Airway epithelial cell (primary cell): Measurements from ENCODE around the gene MMP25. TPM values are rescaled to one million over a fixed set of nuclear protein-coding genes. Genes with fewer than 3 reads are reported as not detected.

Source experiments
- total RNA-seq: library from RNA; depleted of rRNA; stranded (reverse); fragments of >200 nt; gene quantifications from 2 replicates; pipeline ENCODE4 v1.2.3, GENCODE V29; 2015

MMP25 gene
- 0.46 and 0.56 TPM in 2 replicates for total RNA-seq

GRCh38 chr16:3045758-3046640 lies at the start of gene MMP25:
MMP25 (plus strand) TSS chr16:3046561; CDS start chr16:3046918, 357 bp downstream.

GRCh38 chr16:3012828-3013420 lies 33.4 kb upstream of the MMP25 start, which contains the start of gene CLDN9:
CLDN9 (plus strand) TSS chr16:3012923; CDS start chr16:3013363, 440 bp downstream.

GRCh38 chr16:3017794-3018506 lies 28.4 kb upstream of the MMP25 start, which contains the start of gene CLDN6:
CLDN6 (minus strand) TSS chr16:3018183; CDS start chr16:3016021, 2,162 bp downstream.

GRCh38 chr16:3020247-3020603 lies 26.1 kb upstream of the MMP25 start, which contains the start of gene TNFRSF12A:
TNFRSF12A (plus strand) TSS chr16:3020368; CDS start chr16:3020398, 30 bp downstream.

GRCh38 chr16:3023669-3024478 lies 22.5 kb upstream of the MMP25 start, which contains the start of the genes HCFC1R1 and THOC6:
HCFC1R1 (minus strand) TSS chr16:3023942; CDS start chr16:3023941, 1 bp downstream.
THOC6 (plus strand) TSS chr16:3024035; CDS start chr16:3024327, 292 bp downstream.

GRCh38 chr16:3036726-3037315 lies 9.5 kb upstream of the MMP25 start, which contains the start of gene BICDL2:
BICDL2 (minus strand) TSS chr16:3036944; CDS start chr16:3035496, 1,448 bp downstream.

GRCh38 chr16:3065069-3065741 lies 18.8 kb downstream of the MMP25 start, which contains the start of gene IL32:
IL32 (plus strand) TSS chr16:3065640; CDS start chr16:3065812, 172 bp downstream.

GRCh38 chr16:3098459-3099394 lies 52.4 kb downstream of the MMP25 start, which contains the start of gene ZSCAN10:
ZSCAN10 (minus strand) TSS chr16:3099294; CDS start chr16:3092937, 6,357 bp downstream.

Other genes starting within 250 kb of the MMP25 start
- not detected in 2 replicates for gene PRSS41, start 248.1 kb upstream of the MMP25 start, total RNA-seq
- 3.4 and 7.5 TPM in 2 replicates for gene PRSS21, start 229.3 kb upstream of the MMP25 start, total RNA-seq
- 3.0 and 3.2 TPM in 2 replicates for gene ZG16B, start 216.3 kb upstream of the MMP25 start, total RNA-seq
- gene PRSS22, start 188.4 kb upstream of the MMP25 start, total RNA-seq, result 21.6 and 23.4 TPM in 2 replicates
- 74.3 and 115 TPM in 2 replicates for gene FLYWCH2, start 163.3 kb upstream of the MMP25 start, total RNA-seq
- gene FLYWCH1, start 134.6 kb upstream of the MMP25 start, total RNA-seq, result 38.6 and 46.0 TPM in 2 replicates
- gene KREMEN2, start 82.3 kb upstream of the MMP25 start, total RNA-seq, result 22.7 and 23.4 TPM in 2 replicates
- 20.6 and 27.6 TPM in 2 replicates for gene PAQR4, start 77.2 kb upstream of the MMP25 start, total RNA-seq
- 52.6 and 82.7 TPM in 2 replicates for gene PKMYT1, start 66.1 kb upstream of the MMP25 start, total RNA-seq
- 0.49 TPM in 1 of 2 replicates, not detected in the other for gene CLDN9, start 33.6 kb upstream of the MMP25 start, total RNA-seq
- 0.63 and 0.70 TPM in 2 replicates for gene CLDN6, start 28.4 kb upstream of the MMP25 start, total RNA-seq
- gene TNFRSF12A, start 26.2 kb upstream of the MMP25 start, total RNA-seq, result 298 and 319 TPM in 2 replicates
- 27.3 and 35.7 TPM in 2 replicates for gene HCFC1R1, start 22.6 kb upstream of the MMP25 start, total RNA-seq
- gene THOC6, start 22.5 kb upstream of the MMP25 start, total RNA-seq, result 35.3 and 36.5 TPM in 2 replicates
- gene BICDL2, start 9.6 kb upstream of the MMP25 start, total RNA-seq, result 18.6 and 24.9 TPM in 2 replicates
- 10.1 and 10.9 TPM in 2 replicates for gene IL32, start 19.1 kb downstream of the MMP25 start, total RNA-seq
- not detected in 2 replicates for gene ZSCAN10, start 52.7 kb downstream of the MMP25 start, total RNA-seq
- 18.0 and 20.3 TPM in 2 replicates for gene ZNF205, start 66.0 kb downstream of the MMP25 start, total RNA-seq
- gene ZNF213, start 88.5 kb downstream of the MMP25 start, total RNA-seq, result 4.9 and 9.0 TPM in 2 replicates
- gene OR1F1, start 141.6 kb downstream of the MMP25 start, total RNA-seq, result 0.78 TPM in 1 of 2 replicates, not detected in the other
- 5.0 and 5.7 TPM in 2 replicates for gene ZNF200, start 188.6 kb downstream of the MMP25 start, total RNA-seq
- under 0.01 TPM in 1 of 2 replicates, not detected in the other for gene MEFV, start 210.1 kb downstream of the MMP25 start, total RNA-seq
- 31.0 and 34.0 TPM in 2 replicates for gene ZNF263, start 236.9 kb downstream of the MMP25 start, total RNA-seq